ENCODE results near the gene CX3CR1.
"Not testable (repeated sequence)": the region's sequence is repeated elsewhere in the genome, so short reads cannot be mapped to it uniquely, and the experiment has no call there.

The CX3CR1 gene

DNA sequence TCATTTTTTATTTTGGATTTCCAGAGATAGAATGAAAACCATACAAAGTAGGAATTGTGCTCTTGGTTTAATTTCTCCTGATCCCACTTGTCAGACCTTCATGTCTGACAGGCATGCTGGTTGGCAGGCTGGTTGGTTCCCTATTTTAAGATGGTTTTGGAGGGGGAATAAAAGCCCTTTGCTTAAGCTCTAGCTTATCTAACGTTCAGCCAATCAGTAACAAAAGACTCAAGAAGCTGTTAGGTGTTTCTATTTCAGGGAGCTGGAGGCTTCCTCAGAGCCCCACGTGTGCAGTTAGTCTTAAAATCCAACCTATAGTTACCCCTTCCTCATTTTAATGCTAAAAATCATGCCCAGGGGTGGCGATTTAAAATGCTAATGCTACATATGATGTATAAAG, 47.0 kb downstream of the CX3CR1 start:
- no peaks in the 10 kb centered on the region for H3K4me1 ChIP-seq (ENCODE audit: control insufficient read depth, insufficient read depth, low read length)
- TF ChIP-seq, protein P1, sequence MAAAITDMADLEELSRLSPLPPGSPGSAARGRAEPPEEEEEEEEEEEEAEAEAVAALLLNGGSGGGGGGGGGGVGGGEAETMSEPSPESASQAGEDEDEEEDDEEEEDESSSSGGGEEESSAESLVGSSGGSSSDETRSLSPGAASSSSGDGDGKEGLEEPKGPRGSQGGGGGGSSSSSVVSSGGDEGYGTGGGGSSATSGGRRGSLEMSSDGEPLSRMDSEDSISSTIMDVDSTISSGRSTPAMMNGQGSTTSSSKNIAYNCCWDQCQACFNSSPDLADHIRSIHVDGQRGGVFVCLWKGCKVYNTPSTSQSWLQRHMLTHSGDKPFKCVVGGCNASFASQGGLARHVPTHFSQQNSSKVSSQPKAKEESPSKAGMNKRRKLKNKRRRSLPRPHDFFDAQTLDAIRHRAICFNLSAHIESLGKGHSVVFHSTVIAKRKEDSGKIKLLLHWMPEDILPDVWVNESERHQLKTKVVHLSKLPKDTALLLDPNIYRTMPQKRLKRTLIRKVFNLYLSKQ (tag by site-specific recombination; IDR thresholded peaks at IDR 0.05; ENCODE audit: borderline replicate concordance): no peak
- TF ChIP-seq SCRT2 (tag by site-specific recombination; IDR thresholded peaks at IDR 0.05) (no peak), YY1 (tag by site-specific recombination; IDR thresholded peaks at IDR 0.05) (no peak), ZNF10 (tag by site-specific recombination; IDR thresholded peaks at IDR 0.05) (no peak), ZNF610 (tag by site-specific recombination; IDR thresholded peaks at IDR 0.05; ENCODE audit: borderline replicate concordance) (no peak), ZBTB7A (tag by site-specific recombination; IDR thresholded peaks at IDR 0.05; ENCODE audit: low read depth) (no peak), OVOL3 (tag by site-specific recombination; IDR thresholded peaks at IDR 0.05) (no peak), ZNF473 (tag by site-specific recombination; IDR thresholded peaks at IDR 0.05) (no peak), ZNF146 (tag by site-specific recombination; IDR thresholded peaks at IDR 0.05) (no peak), ZNF555 (tag by site-specific recombination; conservative IDR thresholded peaks at IDR 0.05) (no peak), ZNF664 (tag by site-specific recombination; IDR thresholded peaks at IDR 0.05) (no peak), ZNF701 (tag by site-specific recombination; IDR thresholded peaks at IDR 0.05) (no peak), ZBTB17 (tag by site-specific recombination; IDR thresholded peaks at IDR 0.05) (no peak), ZFHX2 (tag by site-specific recombination; conservative IDR thresholded peaks at IDR 0.05) (no peak), ZNF791 (tag by site-specific recombination; IDR thresholded peaks at IDR 0.05) (no peak), ZNF24 (tag by site-specific recombination; IDR thresholded peaks at IDR 0.05) (no peak), ZNF404 (tag by site-specific recombination; IDR thresholded peaks at IDR 0.05) (no peak), ZBTB8A (tag by site-specific recombination; IDR thresholded peaks at IDR 0.05) (no peak), SP2 (tag by site-specific recombination; IDR thresholded peaks at IDR 0.05) (no peak)

DNA sequence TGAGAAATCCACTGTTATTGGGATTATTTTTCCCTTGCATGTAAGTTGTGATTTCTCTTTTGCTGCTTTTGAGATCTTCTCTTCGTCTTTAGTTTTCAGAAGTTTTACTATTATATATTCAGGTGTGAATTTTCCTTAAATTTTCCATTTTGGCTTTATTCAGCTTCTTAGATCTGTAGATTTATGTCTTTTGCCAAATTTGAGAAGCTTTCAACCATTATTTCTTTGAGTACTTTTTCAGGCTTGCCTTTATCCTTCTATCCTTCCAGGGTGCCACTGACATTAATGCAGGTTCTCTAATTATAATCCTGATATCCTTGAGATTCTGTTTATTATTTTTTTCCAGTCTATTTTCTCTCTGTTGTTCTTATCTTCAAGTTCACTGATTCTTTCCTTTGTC, 49.4 kb downstream of the CX3CR1 start:
- CTCF ChIA-PET: no interaction called here
- H3K27ac ChIP-seq (ENCODE audit: extremely low read depth, low read depth, low read length): no peak overlapping the region
- POLR2A ChIA-PET: no interaction called here
- H3K4me1 ChIP-seq (ENCODE audit: control insufficient read depth, insufficient read depth, low read length): no peaks in the 10 kb centered on the region
- no peaks in the 10 kb centered on the region for H3K9me3 ChIP-seq (ENCODE audit: control insufficient read depth, insufficient read depth, low read depth, low read length)
- no peaks in the 10 kb centered on the region for H3K36me3 ChIP-seq (ENCODE audit: control insufficient read depth in 2 of 2, insufficient read depth in 1 of 2, low read length in 2 of 2)
- no peak overlapping the region for H3K4me3 ChIP-seq (ENCODE audit: low read depth, low read length)
- peak; percentile 93 for TF ChIP-seq ZNF558 (tag by site-specific recombination; IDR thresholded peaks at IDR 0.05)
- TF ChIP-seq, protein P2, sequence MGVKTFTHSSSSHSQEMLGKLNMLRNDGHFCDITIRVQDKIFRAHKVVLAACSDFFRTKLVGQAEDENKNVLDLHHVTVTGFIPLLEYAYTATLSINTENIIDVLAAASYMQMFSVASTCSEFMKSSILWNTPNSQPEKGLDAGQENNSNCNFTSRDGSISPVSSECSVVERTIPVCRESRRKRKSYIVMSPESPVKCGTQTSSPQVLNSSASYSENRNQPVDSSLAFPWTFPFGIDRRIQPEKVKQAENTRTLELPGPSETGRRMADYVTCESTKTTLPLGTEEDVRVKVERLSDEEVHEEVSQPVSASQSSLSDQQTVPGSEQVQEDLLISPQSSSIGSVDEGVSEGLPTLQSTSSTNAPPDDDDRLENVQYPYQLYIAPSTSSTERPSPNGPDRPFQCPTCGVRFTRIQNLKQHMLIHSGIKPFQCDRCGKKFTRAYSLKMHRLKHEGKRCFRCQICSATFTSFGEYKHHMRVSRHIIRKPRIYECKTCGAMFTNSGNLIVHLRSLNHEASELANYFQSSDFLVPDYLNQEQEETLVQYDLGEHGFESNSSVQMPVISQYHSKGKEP (tag by site-specific recombination; IDR thresholded peaks at IDR 0.05): no peak

More for the DNA sequence above, 47.0 kb downstream of the CX3CR1 start:
- ChIA-PET POLR2A (no interaction called here), CTCF (no interaction called here)
- Histone ChIP-seq H3K4me3 (ENCODE audit: low read depth, low read length) (no peak overlapping the region), H3K9me3 (ENCODE audit: control insufficient read depth, insufficient read depth, low read depth, low read length) (no peaks in the 10 kb centered on the region), H3K27ac (ENCODE audit: extremely low read depth, low read depth, low read length) (no peak overlapping the region), H3K36me3 (ENCODE audit: control insufficient read depth in 2 of 2, insufficient read depth in 1 of 2, low read length in 2 of 2) (no peaks in the 10 kb centered on the region)

DNA sequence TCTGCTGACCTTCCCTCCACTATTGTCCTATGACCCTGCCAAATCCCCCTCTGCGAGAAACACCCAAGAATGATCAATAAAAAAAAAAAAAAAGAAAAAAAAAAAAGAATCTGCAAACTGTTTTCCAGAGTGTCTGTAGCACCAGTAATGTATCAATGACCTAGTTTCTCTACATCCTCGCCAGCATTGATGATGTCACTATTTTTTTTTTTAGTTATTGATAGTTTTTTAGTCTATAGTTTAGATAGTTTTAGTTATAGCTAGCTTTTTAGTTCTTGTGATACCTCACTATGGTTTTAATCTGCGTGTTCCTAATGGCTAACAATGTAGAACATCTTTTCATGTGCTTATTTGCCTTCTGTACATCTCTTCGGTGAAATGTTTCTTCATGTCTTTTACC, 51.3 kb downstream of the CX3CR1 start:
- ChIA-PET POLR2A (no interaction called here), CTCF (no interaction called here)
- no peak overlapping the region for H3K27ac ChIP-seq (ENCODE audit: extremely low read depth, low read depth, low read length)
- TF ChIP-seq, protein P3, sequence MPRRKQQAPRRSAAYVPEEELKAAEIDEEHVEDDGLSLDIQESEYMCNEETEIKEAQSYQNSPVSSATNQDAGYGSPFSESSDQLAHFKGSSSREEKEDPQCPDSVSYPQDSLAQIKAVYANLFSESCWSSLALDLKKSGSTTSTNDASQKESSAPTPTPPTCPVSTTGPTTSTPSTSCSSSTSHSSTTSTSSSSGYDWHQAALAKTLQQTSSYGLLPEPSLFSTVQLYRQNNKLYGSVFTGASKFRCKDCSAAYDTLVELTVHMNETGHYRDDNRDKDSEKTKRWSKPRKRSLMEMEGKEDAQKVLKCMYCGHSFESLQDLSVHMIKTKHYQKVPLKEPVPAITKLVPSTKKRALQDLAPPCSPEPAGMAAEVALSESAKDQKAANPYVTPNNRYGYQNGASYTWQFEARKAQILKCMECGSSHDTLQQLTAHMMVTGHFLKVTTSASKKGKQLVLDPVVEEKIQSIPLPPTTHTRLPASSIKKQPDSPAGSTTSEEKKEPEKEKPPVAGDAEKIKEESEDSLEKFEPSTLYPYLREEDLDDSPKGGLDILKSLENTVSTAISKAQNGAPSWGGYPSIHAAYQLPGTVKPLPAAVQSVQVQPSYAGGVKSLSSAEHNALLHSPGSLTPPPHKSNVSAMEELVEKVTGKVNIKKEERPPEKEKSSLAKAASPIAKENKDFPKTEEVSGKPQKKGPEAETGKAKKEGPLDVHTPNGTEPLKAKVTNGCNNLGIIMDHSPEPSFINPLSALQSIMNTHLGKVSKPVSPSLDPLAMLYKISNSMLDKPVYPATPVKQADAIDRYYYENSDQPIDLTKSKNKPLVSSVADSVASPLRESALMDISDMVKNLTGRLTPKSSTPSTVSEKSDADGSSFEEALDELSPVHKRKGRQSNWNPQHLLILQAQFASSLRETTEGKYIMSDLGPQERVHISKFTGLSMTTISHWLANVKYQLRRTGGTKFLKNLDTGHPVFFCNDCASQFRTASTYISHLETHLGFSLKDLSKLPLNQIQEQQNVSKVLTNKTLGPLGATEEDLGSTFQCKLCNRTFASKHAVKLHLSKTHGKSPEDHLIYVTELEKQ (tag by site-specific recombination; IDR thresholded peaks at IDR 0.05; ENCODE audit: borderline replicate concordance): no peak
- TF ChIP-seq, protein P4, sequence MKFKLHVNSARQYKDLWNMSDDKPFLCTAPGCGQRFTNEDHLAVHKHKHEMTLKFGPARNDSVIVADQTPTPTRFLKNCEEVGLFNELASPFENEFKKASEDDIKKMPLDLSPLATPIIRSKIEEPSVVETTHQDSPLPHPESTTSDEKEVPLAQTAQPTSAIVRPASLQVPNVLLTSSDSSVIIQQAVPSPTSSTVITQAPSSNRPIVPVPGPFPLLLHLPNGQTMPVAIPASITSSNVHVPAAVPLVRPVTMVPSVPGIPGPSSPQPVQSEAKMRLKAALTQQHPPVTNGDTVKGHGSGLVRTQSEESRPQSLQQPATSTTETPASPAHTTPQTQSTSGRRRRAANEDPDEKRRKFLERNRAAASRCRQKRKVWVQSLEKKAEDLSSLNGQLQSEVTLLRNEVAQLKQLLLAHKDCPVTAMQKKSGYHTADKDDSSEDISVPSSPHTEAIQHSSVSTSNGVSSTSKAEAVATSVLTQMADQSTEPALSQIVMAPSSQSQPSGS (tag by site-specific recombination; IDR thresholded peaks at IDR 0.05; ENCODE audit: low read depth): peak; percentile 62
- H3K4me1 ChIP-seq (ENCODE audit: control insufficient read depth, insufficient read depth, low read length): no peaks in the 10 kb centered on the region
- no peak overlapping the region for H3K4me3 ChIP-seq (ENCODE audit: low read depth, low read length)
- no peaks in the 10 kb centered on the region for H3K36me3 ChIP-seq (ENCODE audit: control insufficient read depth in 2 of 2, insufficient read depth in 1 of 2, low read length in 2 of 2)
- no peaks in the 10 kb centered on the region for H3K9me3 ChIP-seq (ENCODE audit: control insufficient read depth, insufficient read depth, low read depth, low read length)

DNA sequence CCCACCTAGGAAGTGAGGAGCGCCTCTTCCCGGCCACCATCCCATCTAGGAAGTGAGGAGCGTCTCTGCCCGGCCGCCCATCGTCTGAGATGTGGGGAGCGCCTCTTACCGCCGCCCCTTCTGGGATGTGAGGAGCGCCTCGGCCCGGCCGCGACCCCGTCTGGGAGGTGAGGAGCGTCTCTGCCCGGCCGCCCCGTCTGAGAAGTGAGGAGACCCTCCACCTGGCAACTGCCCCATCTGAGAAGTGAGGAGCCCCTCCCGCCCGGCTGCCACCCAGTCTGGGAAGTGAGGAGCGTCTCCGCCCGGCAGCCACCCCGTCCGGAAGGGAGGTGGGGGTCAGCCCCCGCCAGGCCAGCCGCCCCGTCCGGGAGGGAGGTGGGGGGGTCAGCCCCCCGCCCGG, 52.2 kb downstream of the CX3CR1 start:
- CTCF ChIA-PET; POLR2A ChIA-PET; H3K36me3 ChIP-seq (ENCODE audit: control insufficient read depth in 2 of 2, insufficient read depth in 1 of 2, low read length in 2 of 2); H3K9me3 ChIP-seq (ENCODE audit: control insufficient read depth, insufficient read depth, low read depth, low read length); H3K4me1 ChIP-seq (ENCODE audit: control insufficient read depth, insufficient read depth, low read length); H3K4me3 ChIP-seq (ENCODE audit: low read depth, low read length); H3K27ac ChIP-seq (ENCODE audit: extremely low read depth, low read depth, low read length): not testable (repeated sequence)
